Measurements from ENCODE around the gene AHI1.

Gene AHI1

DNA sequence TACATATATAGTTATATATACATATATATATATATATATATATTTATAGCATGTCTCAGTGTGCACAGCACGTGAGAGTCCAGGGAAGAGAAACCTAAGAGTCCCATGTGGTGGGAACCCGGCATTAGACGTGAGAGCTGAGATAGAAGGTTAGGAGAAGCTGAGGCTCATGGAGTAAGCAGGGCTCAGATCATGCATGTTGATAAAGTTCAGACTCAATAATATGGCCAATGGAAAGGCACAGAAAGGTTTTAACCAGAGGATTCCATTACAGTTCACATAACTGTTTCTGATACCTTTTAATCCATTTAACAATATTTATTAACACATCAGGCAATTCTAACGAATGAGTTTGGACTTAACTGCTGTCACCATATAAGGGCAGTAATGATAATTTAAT is 173.0 kb downstream of the AHI1 start:
- no peak for DNase-seq

DNA sequence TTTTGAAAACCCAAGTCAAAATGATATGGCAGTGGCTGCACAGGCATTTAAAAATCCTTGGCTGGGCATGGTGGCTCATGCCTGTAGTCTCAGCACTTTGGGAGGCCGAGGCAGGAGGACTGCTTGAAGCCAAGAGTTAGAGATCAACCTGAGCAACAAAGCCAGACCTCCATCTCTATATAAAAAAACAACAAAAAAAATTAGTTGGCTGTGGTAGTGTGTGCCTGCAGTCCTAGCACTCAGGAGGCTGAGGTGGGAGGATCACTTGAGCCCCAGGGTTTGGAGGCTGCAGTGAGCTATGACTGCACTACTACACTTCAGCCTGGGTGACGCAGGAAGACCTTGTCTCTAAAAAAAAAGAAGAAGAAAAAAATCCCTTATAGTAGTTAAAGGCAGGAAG is 173.6 kb downstream of the AHI1 start:
- no peak for DNase-seq

DNA sequence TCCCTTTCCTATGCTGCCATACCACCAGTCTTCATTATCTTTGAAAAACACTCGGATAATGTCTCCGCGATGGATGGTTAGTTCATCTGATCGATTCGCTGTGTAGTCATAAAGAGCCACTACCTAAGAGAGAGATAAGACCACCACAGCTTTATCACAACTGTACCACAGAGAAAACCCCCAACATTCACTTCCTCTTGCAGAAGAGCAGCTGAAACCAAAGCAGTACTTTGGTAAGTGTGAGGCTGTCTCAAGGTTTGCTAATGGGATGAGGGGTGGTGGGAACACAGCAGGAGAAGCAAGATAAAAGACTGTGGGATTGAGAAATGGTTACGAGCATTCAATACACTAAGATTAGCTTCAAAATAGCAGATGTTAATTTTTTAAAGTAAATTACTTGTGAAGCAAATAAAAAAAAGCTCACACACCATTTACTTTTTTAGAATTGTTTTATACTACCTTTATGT is 174.3 kb downstream of the AHI1 start:
- DNase-seq = no peak

DNA sequence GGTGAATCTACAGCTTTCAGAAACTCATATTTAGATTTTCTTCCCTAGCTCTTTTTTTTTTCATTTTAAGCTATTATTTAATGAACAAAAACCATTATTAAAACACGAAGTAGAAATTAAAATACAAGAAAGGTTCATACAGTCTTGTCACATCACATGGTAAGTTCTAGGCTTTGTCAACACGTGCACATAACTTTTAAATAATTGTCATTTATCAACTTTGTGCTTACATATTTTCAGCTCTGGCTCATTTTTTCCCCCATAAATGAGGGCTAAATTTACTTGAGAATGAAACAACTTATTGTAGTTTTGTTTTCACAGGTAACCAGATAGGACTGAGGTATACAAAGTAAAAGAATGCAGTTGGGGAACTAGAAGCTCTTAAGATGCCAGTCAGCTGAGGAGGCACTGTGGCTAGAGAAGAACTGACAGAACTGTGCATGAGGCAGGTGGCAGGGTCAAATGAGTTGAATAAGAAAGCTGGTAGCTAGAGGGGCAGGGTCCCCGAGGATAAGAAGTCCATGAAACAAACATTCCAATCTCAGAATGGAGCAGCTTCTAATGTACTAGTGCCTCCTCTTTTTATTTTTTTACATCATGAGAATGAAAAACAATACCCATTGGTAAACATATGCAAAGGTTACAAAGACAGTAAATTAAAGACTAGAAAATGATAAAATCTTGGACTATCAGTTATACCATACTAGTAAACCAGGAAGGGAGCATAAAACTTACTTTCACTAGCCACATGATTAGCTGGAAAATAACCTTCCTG is 174.9 kb downstream of the AHI1 start:
- DNase-seq = no peak

DNA sequence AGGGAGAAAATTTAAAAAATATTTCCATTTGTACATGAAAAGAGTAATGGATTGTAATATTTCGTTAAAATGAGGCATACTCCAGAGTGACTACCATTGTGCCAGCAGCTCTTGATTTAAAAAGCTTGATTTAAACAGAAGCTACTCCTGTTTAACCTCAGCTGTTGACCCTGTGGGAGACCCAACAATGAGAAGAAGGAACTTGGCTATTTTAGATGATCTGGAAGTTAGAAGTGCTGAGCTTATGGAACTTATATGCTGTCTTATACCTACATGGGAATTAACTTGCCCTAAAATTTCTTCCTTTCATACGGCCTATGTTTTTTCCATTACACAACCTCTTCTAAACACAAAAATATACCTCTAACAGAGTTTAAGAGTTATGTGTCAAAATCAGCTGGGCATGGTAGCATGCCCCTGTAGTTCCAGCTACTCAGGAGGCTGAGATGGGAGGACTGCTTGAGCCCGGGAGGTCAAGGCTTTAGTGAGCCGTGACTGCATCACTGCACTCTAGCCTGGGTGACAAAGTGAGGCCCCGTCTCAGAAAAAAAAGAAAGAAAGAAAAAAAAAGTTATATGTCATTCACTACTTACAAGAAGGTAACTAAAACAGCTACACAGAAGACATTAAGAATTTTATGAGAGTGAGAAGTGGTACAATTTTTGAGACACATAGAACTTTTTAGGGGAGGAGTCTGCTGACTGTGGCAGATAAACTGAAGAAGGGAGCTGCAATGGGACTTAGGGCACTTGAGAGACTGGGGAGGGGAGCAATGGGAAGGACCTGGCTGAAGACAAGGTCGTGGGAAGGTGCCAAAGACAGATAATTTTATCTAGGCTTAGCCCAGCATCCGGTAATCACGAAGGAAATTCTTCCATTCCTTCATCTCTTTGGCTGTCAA is 176.6 kb downstream of the AHI1 start:
- no peak for DNase-seq

DNA sequence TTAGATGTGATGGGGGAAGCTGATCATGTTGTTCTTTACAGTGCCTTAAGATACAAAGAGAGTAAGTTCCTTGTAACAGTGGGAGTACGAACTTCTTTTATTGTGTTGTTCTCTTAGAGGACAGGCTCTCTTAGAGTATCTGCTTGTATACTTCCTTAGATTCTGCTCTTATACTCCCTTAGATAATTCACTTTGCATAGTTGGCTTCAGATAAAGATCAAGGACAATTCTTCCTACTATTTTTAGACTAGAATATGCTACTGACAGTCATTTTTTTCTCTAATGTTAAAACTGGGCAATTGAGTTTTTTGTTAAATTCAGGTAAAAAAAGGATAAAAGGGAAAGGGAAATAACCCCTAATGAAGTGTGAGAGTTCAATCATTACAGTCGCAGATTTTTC is 177.7 kb downstream of the AHI1 start:
- DNase-seq = no peak

DNA sequence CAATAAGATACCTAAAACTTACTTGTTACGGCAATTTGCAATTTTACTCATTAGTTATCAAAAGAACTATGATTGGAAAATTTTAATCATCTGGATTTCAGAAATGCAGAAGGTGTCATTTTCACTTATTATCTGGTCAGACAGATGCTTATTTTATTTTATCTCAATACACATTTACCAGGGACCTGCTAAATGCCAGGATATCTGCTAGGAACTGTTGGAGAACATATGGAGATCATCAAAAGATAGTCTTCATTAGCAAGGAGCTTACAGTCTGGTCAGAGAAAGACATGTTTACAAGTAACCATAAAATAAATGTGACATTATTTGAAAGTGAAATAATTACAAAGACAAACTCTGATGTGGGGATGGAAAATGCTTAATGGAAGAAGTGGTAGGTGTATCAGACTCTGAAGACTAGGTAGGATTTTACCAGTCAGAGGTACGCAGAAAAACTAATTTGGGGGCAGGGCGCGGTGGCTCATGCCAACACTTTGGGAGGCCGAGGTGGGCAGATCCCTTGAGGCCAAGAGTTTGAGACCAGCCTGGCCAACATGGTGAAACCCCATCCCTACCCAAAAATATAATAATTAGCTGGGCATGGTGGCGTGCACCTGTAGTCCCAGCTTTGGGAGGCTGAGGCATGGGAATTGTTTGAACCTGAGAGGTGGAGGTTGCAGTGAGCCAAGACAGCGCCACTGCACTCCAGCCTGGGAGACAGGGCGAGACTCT is 178.6 kb downstream of the AHI1 start:
- no peak for DNase-seq

DNA sequence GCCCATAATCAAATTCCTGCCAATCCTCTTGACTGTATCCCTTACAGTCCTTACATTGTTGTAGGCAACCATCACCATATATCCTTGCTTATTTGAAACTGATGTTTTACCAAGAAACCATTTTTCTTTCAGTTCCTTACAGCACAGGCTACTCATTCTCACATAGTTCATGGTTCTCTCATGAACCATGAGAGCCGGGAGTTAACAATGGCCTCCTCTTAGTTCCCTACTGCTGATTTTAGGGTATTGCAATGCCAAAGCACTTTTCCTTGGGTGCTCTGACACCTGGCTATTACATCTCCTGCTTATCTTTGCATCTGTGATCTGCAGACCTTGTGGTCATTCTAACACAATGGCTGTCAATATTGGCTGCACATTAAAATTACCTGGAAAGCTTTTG is 183.0 kb downstream of the AHI1 start:
- DNase-seq = no peak

DNA sequence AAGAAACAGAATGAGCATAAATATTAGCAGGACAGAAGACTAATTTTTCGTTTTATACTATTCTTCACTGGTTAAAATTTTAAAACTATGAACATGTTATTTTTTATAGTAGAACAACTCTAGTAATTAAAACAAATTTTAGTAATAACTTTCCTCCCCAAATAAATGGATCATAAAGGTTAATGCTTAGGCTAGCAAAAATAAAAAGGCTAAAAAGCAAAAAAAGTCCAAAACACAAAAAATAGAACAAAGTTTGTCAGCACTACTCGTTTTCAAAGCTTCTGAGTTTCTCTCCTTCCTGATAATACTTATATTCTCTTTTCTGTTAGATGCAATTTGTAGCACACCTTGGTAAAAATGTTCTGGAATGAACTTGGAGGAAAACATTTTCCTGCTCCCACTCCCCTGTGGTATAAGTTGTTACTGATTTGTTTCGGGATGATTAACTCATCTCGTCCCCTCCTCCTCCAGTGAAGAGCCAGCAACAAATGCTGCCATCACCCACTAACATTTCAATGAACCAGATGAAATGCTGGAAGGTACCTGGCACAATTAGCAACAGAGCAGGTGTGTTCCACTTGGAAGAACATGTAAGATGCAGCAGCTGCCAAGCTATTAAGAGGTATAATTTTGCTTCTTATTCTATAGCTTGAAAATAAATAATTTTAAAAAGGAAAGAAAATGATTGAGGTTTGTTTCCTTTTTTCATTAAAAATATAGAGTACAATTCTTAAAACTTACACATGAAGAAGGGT is 185.9 kb downstream of the AHI1 start:
- no peak for DNase-seq

DNA sequence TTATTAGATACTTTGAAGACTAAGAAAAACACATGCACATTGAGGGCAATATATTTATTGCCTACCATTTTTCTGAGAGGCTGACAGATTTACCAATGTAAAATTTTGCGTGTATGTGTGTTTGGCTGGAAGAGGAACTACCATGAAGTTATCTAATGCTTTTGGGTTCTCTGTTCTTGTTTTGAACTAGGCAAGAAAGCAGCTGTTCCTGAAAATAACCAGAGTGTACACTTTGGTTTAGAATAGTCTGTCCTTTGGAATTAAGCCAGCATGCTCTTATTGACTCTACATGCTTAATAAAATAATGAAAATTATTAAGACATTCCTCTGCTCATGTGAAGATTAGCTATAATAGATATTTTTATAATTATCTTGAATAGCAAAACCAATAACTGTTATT is 187.2 kb downstream of the AHI1 start:
- no peak for DNase-seq

DNA sequence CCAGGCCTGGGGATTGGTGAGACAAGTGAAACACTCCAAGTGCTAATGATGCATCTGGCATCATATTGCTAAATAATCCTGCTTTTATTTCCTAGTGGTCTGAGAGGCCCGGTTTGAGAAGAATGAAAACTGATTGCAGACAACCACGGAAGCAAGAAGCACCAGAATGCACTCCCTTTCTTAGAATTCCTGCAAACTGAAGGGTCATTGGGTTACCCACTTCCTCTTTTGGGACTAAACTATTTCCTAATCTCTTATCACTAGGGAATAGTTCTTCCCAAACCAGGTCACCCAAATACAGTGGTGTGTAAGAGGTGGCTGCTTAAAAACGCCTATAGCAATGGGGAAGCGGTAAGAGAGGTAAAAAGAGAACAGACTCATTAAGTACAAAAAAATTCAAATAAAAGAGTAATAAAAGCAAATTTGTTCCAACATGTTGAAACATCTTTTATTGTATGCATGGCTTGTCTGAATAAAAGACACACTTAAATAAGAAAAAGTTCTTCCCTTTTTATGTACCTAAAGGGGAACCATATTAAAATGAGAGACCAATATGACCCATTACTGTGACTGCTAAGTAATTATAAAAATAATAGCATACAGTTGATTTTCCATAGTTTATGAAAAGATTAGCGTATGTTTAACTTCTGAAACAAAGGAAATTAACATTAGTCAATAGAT is 190.7 kb downstream of the AHI1 start:
- DNase-seq = no peak

DNA sequence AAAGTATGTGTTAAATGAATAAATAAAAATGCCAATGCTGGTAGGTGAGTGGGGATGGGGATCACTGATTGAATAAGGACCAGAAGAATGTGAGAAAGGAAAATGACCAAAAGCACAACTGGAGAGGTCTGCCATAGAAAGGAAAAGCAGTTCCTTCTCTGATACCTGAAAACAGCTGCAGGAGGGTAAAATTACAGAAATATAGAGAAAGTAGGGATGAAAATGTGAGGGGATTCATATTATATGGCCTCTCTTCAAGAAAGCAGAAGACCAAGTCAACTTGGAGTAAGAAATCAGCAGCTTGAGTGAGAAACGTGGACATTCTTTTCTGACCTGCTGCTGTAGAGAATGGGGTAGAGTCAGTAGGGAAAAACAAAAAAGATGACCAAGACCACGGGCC is 191.4 kb downstream of the AHI1 start:
- DNase-seq = no peak

DNA sequence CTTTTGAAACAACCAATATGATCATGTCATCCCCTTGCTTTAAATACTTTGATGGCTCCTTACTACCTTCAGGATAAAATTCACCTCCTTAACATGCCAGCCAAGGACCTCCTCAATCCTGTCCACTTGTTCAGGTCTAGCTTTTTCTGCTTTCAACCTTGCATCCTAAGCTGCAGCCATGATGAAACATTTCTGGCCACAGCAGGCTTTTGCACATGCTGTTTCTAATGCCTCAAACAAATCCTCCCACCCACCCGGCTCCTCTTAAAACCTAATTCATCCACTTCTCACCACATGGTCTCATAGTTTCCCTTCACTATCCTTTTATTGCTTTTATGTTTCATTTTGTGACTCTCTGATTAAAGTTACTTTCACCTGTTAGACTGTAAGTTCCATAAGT is 191.9 kb downstream of the AHI1 start:
- DNase-seq = no peak

DNA sequence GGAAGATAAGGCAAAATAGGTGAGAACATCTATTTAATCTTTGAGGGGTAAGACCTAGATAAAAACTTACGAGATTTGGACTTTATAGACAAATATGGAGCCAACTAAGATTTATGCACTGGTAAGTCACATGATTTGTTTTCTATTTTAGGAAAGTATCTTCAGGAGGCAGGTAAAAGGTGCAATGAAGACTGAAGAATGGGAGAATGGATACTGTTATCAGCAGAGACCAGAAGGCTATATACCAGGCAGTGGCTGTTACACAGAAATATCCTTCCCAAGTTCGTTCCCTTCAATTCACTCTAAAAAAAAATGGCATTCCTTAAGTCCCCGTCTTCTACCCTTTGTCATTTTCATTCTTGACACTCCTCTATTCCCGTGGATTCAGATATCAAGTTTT is 192.7 kb downstream of the AHI1 start:
- no peak for DNase-seq

DNA sequence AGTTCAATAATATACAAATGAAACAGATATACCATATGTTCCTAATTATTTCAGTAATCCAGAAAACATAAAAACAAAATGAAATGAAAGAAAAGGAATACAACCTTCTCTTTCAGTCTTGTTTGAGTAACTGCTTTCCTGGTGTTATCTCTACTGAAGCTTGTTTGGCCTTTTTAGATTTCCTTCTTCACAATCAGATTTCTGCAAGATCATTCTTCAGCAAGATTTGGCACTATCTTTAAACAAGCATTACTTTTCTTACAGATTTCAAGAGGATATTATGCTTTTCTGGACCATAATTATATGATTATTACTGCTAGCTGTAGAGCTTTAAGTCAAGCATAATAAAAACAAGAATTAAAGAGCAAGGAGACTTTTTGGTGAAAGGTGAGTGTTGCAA is 196.2 kb downstream of the AHI1 start:
- no peak for DNase-seq

DNA sequence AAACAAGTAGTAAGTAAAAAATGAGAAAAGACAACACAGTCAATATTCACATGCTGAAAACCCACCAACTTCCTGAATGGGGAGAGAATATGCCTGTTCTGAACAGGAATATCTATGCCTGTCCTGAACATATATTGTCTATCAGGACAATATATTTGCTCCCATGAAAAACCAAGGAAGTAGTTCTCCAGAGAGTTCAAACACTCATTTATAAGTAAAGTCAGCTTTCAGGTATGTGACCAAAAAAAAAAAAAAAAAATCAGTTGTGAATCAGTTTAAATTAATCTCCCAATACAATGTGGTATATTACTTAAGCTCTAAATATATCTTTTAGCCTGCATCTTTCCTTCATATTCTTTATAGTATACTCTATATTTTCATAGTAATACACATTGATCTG is 197.0 kb downstream of the AHI1 start:
- DNase-seq = no peak

DNA sequence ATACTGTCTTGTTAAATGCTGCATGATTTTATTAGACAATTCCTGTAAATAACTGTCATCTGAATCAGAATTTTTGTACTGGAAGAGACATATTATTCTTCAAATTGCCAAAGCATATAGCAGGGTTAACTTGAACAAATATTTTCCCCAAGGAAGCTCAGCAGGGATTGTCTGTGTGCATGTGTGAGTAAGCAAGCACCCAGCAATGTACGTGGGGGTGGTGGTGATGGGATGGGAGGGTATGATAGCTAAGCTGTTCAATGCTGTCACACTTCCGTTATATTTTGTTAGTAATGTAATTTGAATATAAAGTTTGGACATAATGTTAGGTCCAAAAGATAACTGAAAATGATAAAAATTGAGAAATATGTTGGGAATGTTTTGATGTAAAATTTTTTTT is 198.3 kb downstream of the AHI1 start:
- no peak for DNase-seq

DNA sequence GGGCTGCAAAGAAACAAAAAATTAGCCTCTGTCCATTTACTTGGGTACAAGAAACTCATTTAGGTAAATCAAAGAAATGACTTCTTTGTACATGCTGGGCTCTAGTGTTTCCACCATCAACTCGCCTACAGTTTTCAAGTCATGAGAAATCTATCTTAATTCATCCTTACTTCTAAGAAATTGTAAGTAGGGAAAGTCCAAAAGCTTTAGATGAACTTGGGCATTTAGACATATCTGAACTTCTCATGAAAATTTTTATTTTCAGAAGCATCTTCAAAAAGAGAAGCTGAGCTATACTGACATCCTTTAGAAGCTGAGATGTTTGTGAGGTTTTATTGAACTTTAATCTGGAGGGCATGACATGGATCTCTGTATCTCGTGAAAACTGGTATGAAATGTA is 199.1 kb downstream of the AHI1 start:
- no peak for DNase-seq

DNA sequence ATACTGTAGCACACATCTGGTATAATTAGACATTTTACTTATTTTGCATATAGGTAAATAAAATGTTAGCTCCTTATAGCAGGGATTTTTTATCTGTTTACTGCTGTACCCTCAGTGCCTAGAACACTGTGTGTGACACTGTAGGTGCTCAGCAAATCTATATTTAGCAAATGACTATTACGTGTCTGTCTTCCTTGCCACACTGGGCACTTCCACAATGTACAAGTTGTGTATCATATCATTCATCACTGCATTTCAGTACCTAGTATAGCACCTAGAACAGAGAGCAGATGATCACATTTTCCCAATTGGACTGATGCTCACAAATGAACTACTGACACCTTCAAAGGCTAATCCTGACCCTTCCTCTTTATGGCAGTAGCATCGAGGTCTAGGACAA is 200.8 kb downstream of the AHI1 start:
- DNase-seq = no peak

DNA sequence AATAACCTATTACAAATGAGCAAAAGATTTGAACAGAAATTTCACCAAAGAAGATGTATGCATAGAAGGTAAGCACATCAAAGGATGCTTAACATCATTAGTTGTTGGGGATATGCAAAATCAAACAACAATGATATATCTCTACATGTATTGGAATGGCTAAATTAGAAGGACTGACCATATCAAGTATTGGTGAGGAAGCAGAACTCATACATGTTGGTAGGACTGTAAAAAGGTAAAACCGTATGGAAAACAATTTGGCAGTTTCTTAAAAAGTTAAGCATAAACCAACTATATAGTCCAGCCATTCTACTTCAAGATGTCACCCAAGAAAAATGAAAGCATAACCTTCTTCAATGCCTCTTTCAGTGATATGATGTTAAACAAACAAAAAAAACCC is 202.5 kb downstream of the AHI1 start:
- no peak for DNase-seq

DNA sequence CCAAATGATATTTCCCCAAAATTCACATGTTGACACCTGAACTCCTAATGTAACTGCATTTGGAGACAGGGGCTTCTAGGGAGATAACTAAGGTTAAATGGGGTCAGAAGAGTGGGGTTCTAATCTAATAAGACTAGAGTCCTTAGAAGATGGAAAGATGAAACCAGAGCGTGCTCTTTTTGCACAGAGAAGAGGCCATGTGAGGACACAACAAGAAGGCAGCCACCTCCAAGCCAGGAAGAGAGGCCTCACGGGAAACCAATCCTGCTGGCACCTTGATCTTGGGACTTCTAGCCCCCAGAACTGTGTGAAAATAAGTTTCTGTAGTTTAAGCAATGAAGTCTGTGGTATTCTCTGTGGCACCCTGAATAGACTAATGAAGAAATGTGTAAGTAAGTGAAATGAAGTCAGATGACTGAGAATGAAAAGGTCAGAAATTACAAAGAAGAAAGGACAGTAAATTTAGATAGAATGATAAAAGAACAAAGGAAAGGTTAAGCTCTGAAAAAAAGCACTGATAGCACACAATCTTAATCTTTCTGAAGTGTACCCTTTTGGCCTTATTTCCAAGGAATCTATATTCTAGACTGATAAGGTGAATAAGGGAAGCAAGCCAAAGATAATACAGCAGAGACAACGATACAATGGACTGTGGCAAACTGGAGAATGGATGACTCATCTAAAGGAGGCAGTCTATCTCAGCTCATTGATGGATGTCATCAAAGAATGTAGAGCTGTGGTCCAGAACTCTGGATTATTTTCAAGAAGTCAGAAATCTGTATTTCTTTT is 206.1 kb downstream of the AHI1 start:
- no peak for DNase-seq

Measured in CD4-positive, alpha-beta T cell treated with Interleukin-17A for 4 hours (primary cell).